Measurements from ENCODE around the gene GAD1.

Gene GAD1

GRCh38 chr2:170818036-170818751, 1.5 kb downstream of the GAD1 start:
- no peak for DNase-seq (ENCODE audit: low read depth, low spot score)

GRCh38 chr2:170818752-170819470, 2.2 kb downstream of the GAD1 start:
- no peak for DNase-seq (ENCODE audit: low read depth, low spot score)

GRCh38 chr2:170819680-170820664, 3.3 kb downstream of the GAD1 start:
- DNase-seq (ENCODE audit: low read depth, low spot score) = no peak

- no peak for DNase-seq (ENCODE audit: low read depth, low spot score)
Observed at GRCh38 chr2:170820757-170821530, 4.3 kb downstream of the GAD1 start.

GRCh38 chr2:170821531-170822289, 5.0 kb downstream of the GAD1 start:
- no peak for DNase-seq (ENCODE audit: low read depth, low spot score)

GRCh38 chr2:170822290-170823087, 5.8 kb downstream of the GAD1 start:
- DNase-seq (ENCODE audit: low read depth, low spot score) = no peak

- DNase-seq (ENCODE audit: low read depth, low spot score) = no peak
Observed at GRCh38 chr2:170823088-170823897, 6.6 kb downstream of the GAD1 start.

GRCh38 chr2:170823898-170824215, 7.2 kb downstream of the GAD1 start:
- DNase-seq (ENCODE audit: low read depth, low spot score) = no peak

GRCh38 chr2:170824526-170825015, 7.9 kb downstream of the GAD1 start:
- no peak for DNase-seq (ENCODE audit: low read depth, low spot score)

GRCh38 chr2:170827841-170828532, 11.3 kb downstream of the GAD1 start:
- DNase-seq (ENCODE audit: low read depth, low spot score) = no peak

GRCh38 chr2:170828533-170828916, 11.8 kb downstream of the GAD1 start:
- DNase-seq (ENCODE audit: low read depth, low spot score) = no peak

- DNase-seq (ENCODE audit: low read depth, low spot score) = no peak
Observed at GRCh38 chr2:170829036-170829435, 12.3 kb downstream of the GAD1 start.

- DNase-seq (ENCODE audit: low read depth, low spot score) = no peak
Observed at GRCh38 chr2:170830166-170830565, 13.5 kb downstream of the GAD1 start.

- DNase-seq (ENCODE audit: low read depth, low spot score) = no peak
Observed at GRCh38 chr2:170831115-170831514, 14.4 kb downstream of the GAD1 start.

GRCh38 chr2:170836027-170836426, 19.3 kb downstream of the GAD1 start:
- no peak for DNase-seq (ENCODE audit: low read depth, low spot score)

- DNase-seq (ENCODE audit: low read depth, low spot score) = no peak
Observed at GRCh38 chr2:170840717-170841210, 24.1 kb downstream of the GAD1 start.

GRCh38 chr2:170842785-170843184, 26.1 kb downstream of the GAD1 start:
- no peak for DNase-seq (ENCODE audit: low read depth, low spot score)

GRCh38 chr2:170843656-170844055, 27.0 kb downstream of the GAD1 start:
- DNase-seq (ENCODE audit: low read depth, low spot score) = no peak

All from smooth muscle cell of the brain vasculature (primary cell).